Measurements from ENCODE around the gene UXT.
A peak's percentile ranks its signal among the peaks of the same experiment; 100 is the strongest.
"Not testable (repeated sequence)": the region's sequence is repeated elsewhere in the genome, so short reads cannot be mapped to it uniquely, and the experiment has no call there.

Gene UXT

GRCh38 chrX:47674776-47675175 is 15.8 kb upstream of the UXT start:
- H3K4me3 ChIP-seq (ENCODE audit: extremely low read depth, insufficient read depth, low read length, poor library complexity, severe bottlenecking) = no peak overlapping the region
- H3K9me3 ChIP-seq (ENCODE audit: control insufficient read depth, low read length) = no peaks in the 10 kb centered on the region
- no peaks in the 10 kb centered on the region for H3K4me1 ChIP-seq (ENCODE audit: control insufficient read depth, insufficient read depth, low read length, poor library complexity, severe bottlenecking)
- no peaks in the 10 kb centered on the region for H3K36me3 ChIP-seq (ENCODE audit: control insufficient read depth, insufficient read depth, low read length)
- H3K27ac ChIP-seq (ENCODE audit: low read depth, low read length, severe bottlenecking) = no peak overlapping the region
- WGBS, 2 experiments (ENCODE audit: insufficient coverage in 2 of 2) = 100% methylated on average over 3 of the region's 5 CpGs; no CpG with 5 or more reads in 1 of the 2 experiments

DNA sequence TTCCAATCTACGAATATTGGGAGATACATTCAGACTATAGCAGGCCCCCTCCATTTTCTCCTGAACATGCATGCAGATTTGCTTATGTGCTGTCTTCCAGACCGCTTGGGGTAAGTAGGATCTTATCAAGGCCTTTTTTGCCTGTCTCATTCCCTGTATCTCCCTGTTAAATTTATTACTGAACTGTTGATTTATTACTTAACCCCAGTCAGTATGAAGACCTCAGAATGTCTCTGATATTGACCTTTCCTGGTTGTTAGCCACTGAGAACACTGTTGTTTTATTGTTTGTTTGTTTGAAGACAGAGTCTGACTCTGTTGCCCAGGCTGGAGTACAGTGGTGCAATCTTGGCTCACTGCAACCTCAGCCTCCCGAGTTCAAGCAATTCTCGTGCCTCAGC is 6.8 kb upstream of the UXT start:
- H3K4me3 ChIP-seq (ENCODE audit: extremely low read depth, insufficient read depth, low read length, poor library complexity, severe bottlenecking); H3K27ac ChIP-seq (ENCODE audit: low read depth, low read length, severe bottlenecking); H3K9me3 ChIP-seq (ENCODE audit: control insufficient read depth, low read length); H3K4me1 ChIP-seq (ENCODE audit: control insufficient read depth, insufficient read depth, low read length, poor library complexity, severe bottlenecking); H3K36me3 ChIP-seq (ENCODE audit: control insufficient read depth, insufficient read depth, low read length): not testable (repeated sequence)
- 76 to 94% methylated on average over 2 of the region's 4 CpGs for WGBS, 2 experiments (ENCODE audit: insufficient coverage in 2 of 2)

DNA sequence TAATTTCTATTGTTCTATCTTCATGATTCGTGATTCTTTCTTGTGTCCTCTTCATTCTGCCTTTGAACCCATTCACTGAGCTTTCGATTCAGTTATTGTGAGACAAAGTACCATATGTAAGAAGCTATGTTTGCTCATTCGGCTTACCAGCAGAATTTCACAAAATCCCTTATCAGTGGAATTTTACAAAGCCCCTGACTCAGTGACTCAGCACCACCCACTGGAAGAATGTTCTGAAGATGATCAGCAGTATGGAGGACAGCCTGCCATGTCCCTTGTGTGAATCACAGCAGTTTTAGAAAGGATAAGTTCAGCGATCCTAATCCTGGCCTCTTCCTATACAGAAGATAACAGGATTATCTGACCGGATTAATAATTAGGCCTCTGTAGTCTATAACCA is 5.8 kb upstream of the UXT start:
- Histone ChIP-seq H3K27ac (ENCODE audit: low read depth, low read length, severe bottlenecking) (peak overlapping the region; percentile 59), H3K4me3 (ENCODE audit: extremely low read depth, insufficient read depth, low read length, poor library complexity, severe bottlenecking) (no peak overlapping the region), H3K4me1 (ENCODE audit: control insufficient read depth, insufficient read depth, low read length, poor library complexity, severe bottlenecking) (peaks cover 3% of the 10 kb centered on the region), H3K36me3 (ENCODE audit: control insufficient read depth, insufficient read depth, low read length) (no peaks in the 10 kb centered on the region), H3K9me3 (ENCODE audit: control insufficient read depth, low read length) (no peaks in the 10 kb centered on the region)
- 60% methylated on average over 1 of the region's 5 CpGs; no CpG with 5 or more reads in 1 of the 2 experiments for WGBS, 2 experiments (ENCODE audit: insufficient coverage in 2 of 2)

- H3K36me3 ChIP-seq (ENCODE audit: control insufficient read depth, insufficient read depth, low read length) = peaks cover 6% of the 10 kb centered on the region
- peak overlapping the region; percentile 53 for H3K27ac ChIP-seq (ENCODE audit: low read depth, low read length, severe bottlenecking)
- WGBS, 2 experiments (ENCODE audit: insufficient coverage in 2 of 2) = no CpG with 5 or more reads among the region's 1 CpG
- H3K4me3 ChIP-seq (ENCODE audit: extremely low read depth, insufficient read depth, low read length, poor library complexity, severe bottlenecking) = no peak overlapping the region
- peaks cover 3% of the 10 kb centered on the region for H3K4me1 ChIP-seq (ENCODE audit: control insufficient read depth, insufficient read depth, low read length, poor library complexity, severe bottlenecking)
- H3K9me3 ChIP-seq (ENCODE audit: control insufficient read depth, low read length) = no peaks in the 10 kb centered on the region
Observed at GRCh38 chrX:47662144-47662657, 3.2 kb upstream of the UXT start.

- Histone ChIP-seq H3K9me3 (ENCODE audit: control insufficient read depth, low read length) (no peaks in the 10 kb centered on the region), H3K4me3 (ENCODE audit: extremely low read depth, insufficient read depth, low read length, poor library complexity, severe bottlenecking) (no peak overlapping the region), H3K27ac (ENCODE audit: low read depth, low read length, severe bottlenecking) (no peak overlapping the region), H3K4me1 (ENCODE audit: control insufficient read depth, insufficient read depth, low read length, poor library complexity, severe bottlenecking) (peaks cover 3% of the 10 kb centered on the region), H3K36me3 (ENCODE audit: control insufficient read depth, insufficient read depth, low read length) (peaks cover 13% of the 10 kb centered on the region)
- WGBS, 2 experiments (ENCODE audit: insufficient coverage in 2 of 2) = 100% methylated on average over 1 of the region's 7 CpGs; no CpG with 5 or more reads in 1 of the 2 experiments
Observed at GRCh38 chrX:47661539-47661938, 2.6 kb upstream of the UXT start.

- peaks cover 3% of the 10 kb centered on the region for H3K4me1 ChIP-seq (ENCODE audit: control insufficient read depth, insufficient read depth, low read length, poor library complexity, severe bottlenecking)
- 40 to 57% methylated on average over 1 to 6 of the region's 8 CpGs for WGBS, 2 experiments (ENCODE audit: insufficient coverage in 2 of 2)
- peak overlapping the region; percentile 97 for H3K27ac ChIP-seq (ENCODE audit: low read depth, low read length, severe bottlenecking)
- peaks cover 33% of the 10 kb centered on the region for H3K36me3 ChIP-seq (ENCODE audit: control insufficient read depth, insufficient read depth, low read length)
- H3K9me3 ChIP-seq (ENCODE audit: control insufficient read depth, low read length) = no peaks in the 10 kb centered on the region
- H3K4me3 ChIP-seq (ENCODE audit: extremely low read depth, insufficient read depth, low read length, poor library complexity, severe bottlenecking) = peak overlapping the region; percentile 53
Observed at GRCh38 chrX:47659421-47659726, 394 bp upstream of the UXT start.

DNA sequence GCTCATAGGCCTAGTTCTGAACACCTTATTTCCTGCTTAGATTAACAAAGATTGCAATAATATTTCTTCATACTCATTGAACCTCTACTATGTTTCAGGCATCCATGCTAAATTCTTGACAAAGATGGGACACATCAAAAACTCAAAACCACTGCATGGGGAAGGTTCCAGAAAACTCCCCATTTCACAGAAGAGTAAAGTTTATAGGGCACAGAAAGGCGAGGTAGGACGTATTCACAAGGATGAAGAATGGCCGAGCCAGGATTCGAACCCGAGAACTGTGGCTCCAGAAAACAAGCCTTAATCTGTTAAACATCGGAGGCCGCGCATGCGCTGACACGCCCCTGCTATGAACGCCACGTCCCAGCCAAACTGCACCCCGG is 688 bp downstream of the UXT start:
- WGBS, 2 experiments (ENCODE audit: insufficient coverage in 2 of 2) = 0% methylated on average over 9 of the region's 13 CpGs; no CpG with 5 or more reads in 1 of the 2 experiments
- Histone ChIP-seq H3K9me3 (ENCODE audit: control insufficient read depth, low read length) (no peaks in the 10 kb centered on the region), H3K4me3 (ENCODE audit: extremely low read depth, insufficient read depth, low read length, poor library complexity, severe bottlenecking) (peak overlapping the region; percentile 53), H3K4me1 (ENCODE audit: control insufficient read depth, insufficient read depth, low read length, poor library complexity, severe bottlenecking) (peaks cover 3% of the 10 kb centered on the region), H3K36me3 (ENCODE audit: control insufficient read depth, insufficient read depth, low read length) (peaks cover 37% of the 10 kb centered on the region), H3K27ac (ENCODE audit: low read depth, low read length, severe bottlenecking) (peak overlapping the region; percentile 97)

DNA sequence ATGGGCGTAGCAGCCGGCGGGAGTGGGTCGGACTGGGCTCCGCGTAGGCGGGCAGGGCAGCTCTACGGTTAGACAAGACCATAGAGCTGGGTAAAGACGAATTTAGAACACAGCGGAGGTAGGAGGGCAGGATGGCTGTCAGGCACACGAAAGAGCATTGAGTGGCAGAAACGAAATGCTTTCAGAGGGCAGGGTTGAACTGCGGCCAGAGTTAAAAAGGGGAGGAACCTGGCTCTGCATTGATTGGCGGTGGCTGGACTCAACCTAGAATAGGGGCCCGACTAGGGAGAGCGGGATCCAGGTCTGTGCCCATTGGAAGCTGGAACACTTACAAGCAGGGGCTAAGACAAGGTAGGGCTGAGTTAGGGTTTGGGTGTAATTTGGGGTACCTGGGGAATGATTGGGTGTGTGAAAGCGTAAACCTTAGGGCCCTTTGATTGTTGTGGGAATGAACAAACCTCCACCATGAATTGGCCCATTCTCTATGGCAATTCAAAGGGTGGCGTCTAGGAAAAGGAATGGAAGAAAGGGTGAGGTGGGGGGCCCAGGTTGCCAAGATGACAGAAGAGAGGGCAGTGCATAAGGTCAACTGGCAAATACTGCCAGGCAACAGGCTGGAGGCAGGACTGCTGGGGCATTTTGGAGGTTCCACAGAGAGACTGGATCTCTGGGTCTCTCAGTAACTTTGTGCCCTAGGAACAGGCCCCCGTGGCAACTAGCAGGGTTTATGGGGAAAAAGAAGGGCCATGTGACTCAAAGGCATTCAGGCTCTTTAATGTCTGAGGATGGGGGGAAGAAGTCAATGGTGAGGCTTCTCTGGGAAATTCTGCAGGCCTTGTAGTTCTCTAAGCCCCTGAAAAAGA is 7.7 kb downstream of the UXT start:
- 0 to 9% methylated on average over 8 to 16 of the region's 19 CpGs for WGBS, 2 experiments (ENCODE audit: insufficient coverage in 2 of 2)
- Histone ChIP-seq H3K36me3 (ENCODE audit: control insufficient read depth, insufficient read depth, low read length) (peaks cover 26% of the 10 kb centered on the region), H3K4me1 (ENCODE audit: control insufficient read depth, insufficient read depth, low read length, poor library complexity, severe bottlenecking) (peaks cover 5% of the 10 kb centered on the region), H3K4me3 (ENCODE audit: extremely low read depth, insufficient read depth, low read length, poor library complexity, severe bottlenecking) (peak overlapping the region; percentile 17), H3K9me3 (ENCODE audit: control insufficient read depth, low read length) (no peaks in the 10 kb centered on the region), H3K27ac (ENCODE audit: low read depth, low read length, severe bottlenecking) (peak overlapping the region; percentile 18)

GRCh38 chrX:47650164-47651042 is 8.6 kb downstream of the UXT start, which contains the start of gene ELK1:
TSS of gene ELK1 (minus strand) at chrX:47650563. CDS start at chrX:47641441, 9,122 bp downstream.
- Histone ChIP-seq H3K4me1 (ENCODE audit: control insufficient read depth, insufficient read depth, low read length, poor library complexity, severe bottlenecking) (peaks cover 5% of the 10 kb centered on the region), H3K4me3 (ENCODE audit: extremely low read depth, insufficient read depth, low read length, poor library complexity, severe bottlenecking) (peak within 1 kb of the TSS; percentile 57)
- WGBS, 2 experiments (ENCODE audit: insufficient coverage in 2 of 2) = 0 to 1% methylated on average over 19 to 28 of the region's 65 CpGs

GRCh38 chrX:47649781-47650163 is 9.2 kb downstream of the UXT start:
- WGBS, 2 experiments (ENCODE audit: insufficient coverage in 2 of 2) = no CpG with 5 or more reads among the region's 11 CpGs
- Histone ChIP-seq H3K27ac (ENCODE audit: low read depth, low read length, severe bottlenecking) (no peak overlapping the region), H3K9me3 (ENCODE audit: control insufficient read depth, low read length) (no peaks in the 10 kb centered on the region), H3K36me3 (ENCODE audit: control insufficient read depth, insufficient read depth, low read length) (peaks cover 12% of the 10 kb centered on the region), H3K4me3 (ENCODE audit: extremely low read depth, insufficient read depth, low read length, poor library complexity, severe bottlenecking) (peak overlapping the region; percentile 57), H3K4me1 (ENCODE audit: control insufficient read depth, insufficient read depth, low read length, poor library complexity, severe bottlenecking) (peaks cover 5% of the 10 kb centered on the region)

More at GRCh38 chrX:47650164-47651042, 8.6 kb downstream of the UXT start, which contains the start of gene ELK1:
- peaks cover 19% of the 10 kb centered on the region for H3K36me3 ChIP-seq (ENCODE audit: control insufficient read depth, insufficient read depth, low read length)
- H3K9me3 ChIP-seq (ENCODE audit: control insufficient read depth, low read length) = no peaks in the 10 kb centered on the region
- peak within 1 kb of the TSS; percentile 30 for H3K27ac ChIP-seq (ENCODE audit: low read depth, low read length, severe bottlenecking)
